ENCODE data around the gene MCM9.

Gene MCM9

GRCh38 chr6:118968416-118968815 lies 33.5 kb upstream of the MCM9 start:
- Histone ChIP-seq H3K23ac (ENCODE audit: low read depth, low read length, poor library complexity) (no peak overlapping the region), H2AK5ac (ENCODE audit: low read depth, low read length) (no peak overlapping the region), H2BK5ac (ENCODE audit: low read length) (no peak overlapping the region), H3K9ac (ENCODE audit: low read depth, low read length, poor library complexity) (no peak overlapping the region), H3K14ac (ENCODE audit: low read length) (no peak overlapping the region), H3K4me1 (ENCODE audit: control insufficient read depth in 2 of 2, insufficient read depth in 1 of 2, low read depth in 1 of 2, low read length in 2 of 2) (peaks cover 0 to 4% of the 10 kb centered on the region in 2 donors), H3K27ac (replicated peaks; ENCODE audit: low read length) (no peak overlapping the region), H3K79me1 (ENCODE audit: low read depth, low read length) (no peaks in the 10 kb centered on the region), H3K4me2 (ENCODE audit: insufficient read depth, low read length, poor library complexity, severe bottlenecking) (no peak overlapping the region), H4K8ac (ENCODE audit: low read depth, low read length) (no peak overlapping the region), H3K9me3 (replicated peaks in 1 of 2; ENCODE audit: control insufficient read depth in 2 of 2, insufficient read depth in 1 of 2, low read depth in 1 of 2, low read length in 2 of 2) (no peaks in the 10 kb centered on the region), H3K18ac (ENCODE audit: low read length) (no peak overlapping the region), H3K4ac (ENCODE audit: low read length) (no peak overlapping the region), H3K4me3 (ENCODE audit: low read length in 2 of 2) (no peak overlapping the region), H4K91ac (ENCODE audit: low read depth, low read length, poor library complexity) (no peak overlapping the region), H2BK120ac (ENCODE audit: low read depth, low read length) (no peak overlapping the region), H2BK15ac (ENCODE audit: low read length) (no peak overlapping the region), H3K36me3 (replicated peaks in 1 of 2; ENCODE audit: control insufficient read depth in 2 of 2, insufficient read depth in 2 of 2, low read length in 2 of 2) (peaks cover 0 to 64% of the 10 kb centered on the region in 2 donors), H3K27me3 (ENCODE audit: control insufficient read depth in 3 of 3, insufficient read depth in 3 of 3, low read depth in 1 of 3, low read length in 3 of 3) (no peaks in the 10 kb centered on the region), H2BK12ac (ENCODE audit: low read length) (no peak overlapping the region), H2AFZ (ENCODE audit: low read length) (no peak overlapping the region)
- no peak for DNase-seq (ENCODE audit: low spot score)
- WGBS, 2 donors (ENCODE audit: extremely low coverage in 2 of 2, insufficient read length in 2 of 2, insufficient replicate concordance in 1 of 2), result no CpG with 5 or more reads among the region's 2 CpGs

GRCh38 chr6:118967239-118967638 lies 32.3 kb upstream of the MCM9 start:
- no peak overlapping the region for H4K8ac ChIP-seq (ENCODE audit: low read depth, low read length)
- no peak overlapping the region for H3K23ac ChIP-seq (ENCODE audit: low read depth, low read length, poor library complexity)
- H3K9ac ChIP-seq (ENCODE audit: low read depth, low read length, poor library complexity), result no peak overlapping the region
- no peak overlapping the region for H2BK5ac ChIP-seq (ENCODE audit: low read length)
- no peak overlapping the region for H2BK12ac ChIP-seq (ENCODE audit: low read length)
- H3K9me3 ChIP-seq (replicated peaks in 1 of 2; ENCODE audit: control insufficient read depth in 2 of 2, insufficient read depth in 1 of 2, low read depth in 1 of 2, low read length in 2 of 2), result no peaks in the 10 kb centered on the region
- H2AFZ ChIP-seq (ENCODE audit: low read length), result no peak overlapping the region
- H3K27me3 ChIP-seq (ENCODE audit: control insufficient read depth in 3 of 3, insufficient read depth in 3 of 3, low read depth in 1 of 3, low read length in 3 of 3), result no peaks in the 10 kb centered on the region
- H2BK15ac ChIP-seq (ENCODE audit: low read length), result no peak overlapping the region
- DNase-seq (ENCODE audit: low spot score), result no peak
- H3K79me1 ChIP-seq (ENCODE audit: low read depth, low read length), result no peaks in the 10 kb centered on the region
- H2AK5ac ChIP-seq (ENCODE audit: low read depth, low read length), result no peak overlapping the region
- H4K91ac ChIP-seq (ENCODE audit: low read depth, low read length, poor library complexity), result no peak overlapping the region
- no peak overlapping the region for H2BK120ac ChIP-seq (ENCODE audit: low read depth, low read length)
- H3K36me3 ChIP-seq (replicated peaks in 1 of 2; ENCODE audit: control insufficient read depth in 2 of 2, insufficient read depth in 2 of 2, low read length in 2 of 2), result peaks cover 0 to 57% of the 10 kb centered on the region in 2 donors
- H3K14ac ChIP-seq (ENCODE audit: low read length), result no peak overlapping the region
- H3K4me1 ChIP-seq (ENCODE audit: control insufficient read depth in 2 of 2, insufficient read depth in 1 of 2, low read depth in 1 of 2, low read length in 2 of 2), result peaks cover 0 to 4% of the 10 kb centered on the region in 2 donors
- no peak overlapping the region for H3K4me2 ChIP-seq (ENCODE audit: insufficient read depth, low read length, poor library complexity, severe bottlenecking)
- no peak overlapping the region for H3K18ac ChIP-seq (ENCODE audit: low read length)
- H3K4ac ChIP-seq (ENCODE audit: low read length), result no peak overlapping the region
- no peak overlapping the region for H3K4me3 ChIP-seq (ENCODE audit: low read length in 2 of 2)
- no peak overlapping the region for H3K27ac ChIP-seq (replicated peaks; ENCODE audit: low read length)
- WGBS, 2 donors (ENCODE audit: extremely low coverage in 2 of 2, insufficient read length in 2 of 2, insufficient replicate concordance in 1 of 2), result no CpG with 5 or more reads among the region's 2 CpGs

- H3K36me3 ChIP-seq (replicated peaks in 1 of 2; ENCODE audit: control insufficient read depth in 2 of 2, insufficient read depth in 2 of 2, low read length in 2 of 2), result peaks cover 0 to 57% of the 10 kb centered on the region in 2 donors
- H3K18ac ChIP-seq (ENCODE audit: low read length), result no peak overlapping the region
- H3K9me3 ChIP-seq (replicated peaks in 1 of 2; ENCODE audit: control insufficient read depth in 2 of 2, insufficient read depth in 1 of 2, low read depth in 1 of 2, low read length in 2 of 2), result no peaks in the 10 kb centered on the region
- no peak overlapping the region for H3K14ac ChIP-seq (ENCODE audit: low read length)
- H3K79me1 ChIP-seq (ENCODE audit: low read depth, low read length), result no peaks in the 10 kb centered on the region
- no peak overlapping the region for H2AFZ ChIP-seq (ENCODE audit: low read length)
- H3K27me3 ChIP-seq (ENCODE audit: control insufficient read depth in 3 of 3, insufficient read depth in 3 of 3, low read depth in 1 of 3, low read length in 3 of 3), result no peaks in the 10 kb centered on the region
- H3K4me1 ChIP-seq (ENCODE audit: control insufficient read depth in 2 of 2, insufficient read depth in 1 of 2, low read depth in 1 of 2, low read length in 2 of 2), result peaks cover 0 to 4% of the 10 kb centered on the region in 2 donors
- H3K4me2 ChIP-seq (ENCODE audit: insufficient read depth, low read length, poor library complexity, severe bottlenecking), result no peak overlapping the region
- H3K4me3 ChIP-seq (ENCODE audit: low read length in 2 of 2), result no peak overlapping the region
- no peak overlapping the region for H2BK120ac ChIP-seq (ENCODE audit: low read depth, low read length)
- H2BK5ac ChIP-seq (ENCODE audit: low read length), result no peak overlapping the region
- no peak overlapping the region for H4K8ac ChIP-seq (ENCODE audit: low read depth, low read length)
- no peak overlapping the region for H4K91ac ChIP-seq (ENCODE audit: low read depth, low read length, poor library complexity)
- DNase-seq (ENCODE audit: low spot score), result no peak
- no peak overlapping the region for H2BK15ac ChIP-seq (ENCODE audit: low read length)
- H2BK12ac ChIP-seq (ENCODE audit: low read length), result no peak overlapping the region
- H2AK5ac ChIP-seq (ENCODE audit: low read depth, low read length), result no peak overlapping the region
- no peak overlapping the region for H3K23ac ChIP-seq (ENCODE audit: low read depth, low read length, poor library complexity)
- H3K27ac ChIP-seq (replicated peaks; ENCODE audit: low read length), result no peak overlapping the region
- no peak overlapping the region for H3K9ac ChIP-seq (ENCODE audit: low read depth, low read length, poor library complexity)
- no peak overlapping the region for H3K4ac ChIP-seq (ENCODE audit: low read length)
- WGBS, 2 donors (ENCODE audit: extremely low coverage in 2 of 2, insufficient read length in 2 of 2, insufficient replicate concordance in 1 of 2), result no CpG with 5 or more reads among the region's 2 CpGs
These were observed 30.9 kb upstream of the MCM9 start for GRCh38 chr6:118965843-118966370.

- Histone ChIP-seq H3K36me3 (replicated peaks in 1 of 2; ENCODE audit: control insufficient read depth in 2 of 2, insufficient read depth in 2 of 2, low read length in 2 of 2) (peaks cover 0 to 62% of the 10 kb centered on the region in 2 donors), H3K4me3 (ENCODE audit: low read length in 2 of 2) (no peak overlapping the region), H3K79me1 (ENCODE audit: low read depth, low read length) (no peaks in the 10 kb centered on the region), H2BK12ac (ENCODE audit: low read length) (no peak overlapping the region), H3K4me2 (ENCODE audit: insufficient read depth, low read length, poor library complexity, severe bottlenecking) (no peak overlapping the region), H3K27ac (replicated peaks; ENCODE audit: low read length) (no peak overlapping the region), H2BK5ac (ENCODE audit: low read length) (no peak overlapping the region), H3K4ac (ENCODE audit: low read length) (no peak overlapping the region), H2AFZ (ENCODE audit: low read length) (no peak overlapping the region), H3K23ac (ENCODE audit: low read depth, low read length, poor library complexity) (no peak overlapping the region), H3K27me3 (ENCODE audit: control insufficient read depth in 3 of 3, insufficient read depth in 3 of 3, low read depth in 1 of 3, low read length in 3 of 3) (no peaks in the 10 kb centered on the region), H3K9ac (ENCODE audit: low read depth, low read length, poor library complexity) (no peak overlapping the region), H3K18ac (ENCODE audit: low read length) (no peak overlapping the region), H4K8ac (ENCODE audit: low read depth, low read length) (no peak overlapping the region), H4K91ac (ENCODE audit: low read depth, low read length, poor library complexity) (no peak overlapping the region), H2BK120ac (ENCODE audit: low read depth, low read length) (no peak overlapping the region), H3K14ac (ENCODE audit: low read length) (no peak overlapping the region), H2BK15ac (ENCODE audit: low read length) (no peak overlapping the region), H2AK5ac (ENCODE audit: low read depth, low read length) (no peak overlapping the region), H3K4me1 (ENCODE audit: control insufficient read depth in 2 of 2, insufficient read depth in 1 of 2, low read depth in 1 of 2, low read length in 2 of 2) (peaks cover 0 to 4% of the 10 kb centered on the region in 2 donors), H3K9me3 (replicated peaks in 1 of 2; ENCODE audit: control insufficient read depth in 2 of 2, insufficient read depth in 1 of 2, low read depth in 1 of 2, low read length in 2 of 2) (peaks cover 0 to 3% of the 10 kb centered on the region in 2 donors)
- no peak for DNase-seq (ENCODE audit: low spot score)
- no CpG with 5 or more reads among the region's 3 CpGs for WGBS, 2 donors (ENCODE audit: extremely low coverage in 2 of 2, insufficient read length in 2 of 2, insufficient replicate concordance in 1 of 2)
These were observed 30.4 kb upstream of the MCM9 start for GRCh38 chr6:118965371-118965770.
